SIG-M5 treated with dmso at 0.1 percent for 504 hours (cell line): ENCODE data around the gene CD3G.

ENCODE experiments used
- DNase-seq: peaks from one replicate; lab custom pipeline; 2025; ENCODE audit not compliant: unreplicated experiment; lab: John Stamatoyannopoulos, UW

The CD3G gene

GRCh38 chr11:118322721-118323120, 21.4 kb upstream of the CD3G start:
- no peak for DNase-seq

- no peak for DNase-seq
These were observed 18.9 kb upstream of the CD3G start for GRCh38 chr11:118325283-118325682.

GRCh38 chr11:118328745-118329144, 15.4 kb upstream of the CD3G start:
- no peak for DNase-seq

GRCh38 chr11:118334745-118335144, 9.4 kb upstream of the CD3G start:
- DNase-seq, result no peak

GRCh38 chr11:118338637-118339061, 5.5 kb upstream of the CD3G start:
- no peak for DNase-seq

- DNase-seq, result no peak
These were observed 4.7 kb upstream of the CD3G start for GRCh38 chr11:118339281-118339961.

GRCh38 chr11:118340449-118340848, 3.7 kb upstream of the CD3G start:
- DNase-seq, result no peak

- DNase-seq, result no peak
These were observed 2.9 kb upstream of the CD3G start for GRCh38 chr11:118341261-118341660.

GRCh38 chr11:118341815-118342489, 2.2 kb upstream of the CD3G start:
- DNase-seq, result no peak

GRCh38 chr11:118342503-118343161, 1.5 kb upstream of the CD3G start, which contains the start of gene CD3D:
Gene CD3D (minus strand): TSS chr11:118342705. CDS start chr11:118342607, 98 bp downstream.
- no peak for DNase-seq

- no peak for DNase-seq
These were observed 896 bp upstream of the CD3G start for GRCh38 chr11:118343248-118343647.

GRCh38 chr11:118349475-118349874, 5.3 kb downstream of the CD3G start:
- no peak for DNase-seq

- DNase-seq, result no peak
These were observed 9.1 kb downstream of the CD3G start for GRCh38 chr11:118353084-118353710.

- no peak for DNase-seq
These were observed 13.9 kb downstream of the CD3G start for GRCh38 chr11:118358071-118358470.

GRCh38 chr11:118359295-118359958, 15.3 kb downstream of the CD3G start, which contains the start of gene UBE4A:
Gene UBE4A (plus strand): TSS chr11:118359600. CDS start chr11:118365081, 5,481 bp downstream.
- peak; percentile 93 for DNase-seq

GRCh38 chr11:118364956-118365615, 20.9 kb downstream of the CD3G start:
- DNase-seq, result no peak

GRCh38 chr11:118366287-118366686, 22.1 kb downstream of the CD3G start:
- DNase-seq, result no peak

GRCh38 chr11:118370774-118371173, 26.6 kb downstream of the CD3G start:
- DNase-seq, result peak; percentile 1

GRCh38 chr11:118373263-118373662, 29.1 kb downstream of the CD3G start:
- no peak for DNase-seq

GRCh38 chr11:118373871-118374270, 29.7 kb downstream of the CD3G start:
- no peak for DNase-seq
